GM12878 (cell line): ENCODE measurements around the gene TCEANC2. TPM values are rescaled to one million over a fixed set of nuclear protein-coding genes. Genes with fewer than 3 reads are reported as not detected.

ENCODE experiments used
- ATAC-seq: fragments of 200-7000 bp; cut with Tn5 transposase; 3 replicates; pipeline ENCODE4 v1.9.1; 2020; ENCODE audit warnings: mild to moderate bottlenecking, moderate library complexity
- BruUV-seq: library from RNA; stranded (reverse); fragments of 400-500 nt; replicated peaks from 2 replicates; lab custom pipeline; 2021; lab: Mats Ljungman, UMichigan
- CTCF ChIA-PET: fragments of 300-600 bp; sonication (Branson Sonifier 250); formaldehyde crosslinking; extraction: SDS; loops from one replicate; lab custom pipeline; 2021; ENCODE audit warnings: inconsistent platforms; lab: Yijun Ruan, JAX
- POLR2A ChIA-PET: fragments of 350-600 bp; formaldehyde crosslinking; extraction: SDS; loops from one replicate; lab custom pipeline; 2021; ENCODE audit warnings: inconsistent platforms; lab: Charles Lee
- RAD21 ChIA-PET: fragments of 300-600 bp; sonication (Branson Sonifier 250); formaldehyde crosslinking; loops from one replicate; lab custom pipeline; 2023; ENCODE audit warnings: antibody characterized with exemption; ENCODE audit not compliant: unreplicated experiment; lab: Charles Lee
- SMC1A ChIA-PET: fragments of 300-600 bp; sonication (Branson Sonifier 250); formaldehyde crosslinking; loops from one replicate; lab custom pipeline; 2023; ENCODE audit not compliant: unreplicated experiment, uncharacterized antibody; lab: Charles Lee
- DNase-seq: peaks from one replicate; pipeline ENCODE4 v3.0.0-alpha.2; 2011; ENCODE audit warnings: low read depth, low spot score
- FAIRE-seq: peaks from 3 replicates; lab custom pipeline; 2011; peaks lifted over from hg19 to GRCh38; lab: Jason Lieb, UNC
- H2AFZ ChIP-seq: 2 replicates; pipeline ENCODE4 v1.6.0; 2011; ENCODE audit warnings: low read depth, low read length, control low read depth; ENCODE audit not compliant: control insufficient read depth
- H3K27ac ChIP-seq: 2 replicates; pipeline ENCODE4 v1.5.1; 2011; ENCODE audit warnings: control low read depth; ENCODE audit not compliant: control insufficient read depth, insufficient read depth
- H3K27me3 ChIP-seq, 2 experiments: replicated peaks in 1 of 2; 2 replicates each; pipeline versions ENCODE4 v1.6.0 to v1.6.1; 2011; ENCODE audit warnings: low read length in 1 of 2; ENCODE audit not compliant: control insufficient read depth in 2 of 2, insufficient read depth in 2 of 2
- H3K36me3 ChIP-seq, 2 experiments: 2 replicates each; pipeline ENCODE4 v1.5.1; 2011; ENCODE audit warnings: low read length in 1 of 2; ENCODE audit not compliant: control insufficient read depth in 2 of 2, insufficient read depth in 2 of 2
- H3K4me1 ChIP-seq: 2 replicates; pipeline ENCODE4 v1.6.1; 2011; ENCODE audit warnings: mild to moderate bottlenecking, low read length, moderate library complexity, mixed read lengths; ENCODE audit not compliant: control insufficient read depth, insufficient read depth
- H3K4me2 ChIP-seq: 2 replicates; pipeline ENCODE4 v1.6.0; 2011; ENCODE audit warnings: control low read depth; ENCODE audit not compliant: control insufficient read depth, insufficient read depth
- H3K4me3 ChIP-seq: fragments of 200-600 bp; sonication (generic); 2 replicates; pipeline ENCODE4 v1.5.1; 2016
- H3K79me2 ChIP-seq: 2 replicates; pipeline ENCODE4 v1.6.0; 2011; ENCODE audit warnings: low read length; ENCODE audit not compliant: control insufficient read depth, insufficient read depth
- H3K9ac ChIP-seq: 2 replicates; pipeline ENCODE4 v1.8.0; 2011; ENCODE audit warnings: low read length, control low read depth, mixed read lengths; ENCODE audit not compliant: control insufficient read depth, insufficient read depth
- H3K9me3 ChIP-seq: replicated peaks from 3 replicates; pipeline ENCODE4 v1.5.1; 2011; ENCODE audit warnings: mild to moderate bottlenecking, low read length; ENCODE audit not compliant: control insufficient read depth, insufficient read depth
- H4K20me1 ChIP-seq: 2 replicates; pipeline ENCODE4 v1.6.0; 2011; ENCODE audit not compliant: control insufficient read depth, insufficient read depth
- BCL11A ChIP-seq: IDR thresholded peaks from 2 replicates; pipeline ENCODE4 v1.6.1; 2011; ENCODE audit warnings: low read depth, low read length
- BHLHE40 ChIP-seq, 2 experiments: fragments of 450-650 bp in 1 of 2; IDR thresholded peaks; 2 replicates each; pipeline ENCODE4 v1.6.1; 2011 to 2017; ENCODE audit warnings: low read depth in 2 of 2, borderline replicate concordance in 1 of 2, improper control_type of control experiment in 1 of 2, low read length in 1 of 2, mild to moderate bottlenecking in 1 of 2
- BMI1 ChIP-seq: fragments of 450-650 bp; IDR thresholded peaks from 2 replicates; pipeline ENCODE4 v1.6.1; 2016; ENCODE audit warnings: mild to moderate bottlenecking, moderate library complexity, borderline replicate concordance
- CEBPB ChIP-seq, 2 experiments: fragments of 150-350 bp in 1 of 2; IDR thresholded peaks; 2 replicates each; pipeline ENCODE4 v1.6.1; 2012 to 2014; ENCODE audit warnings: low read depth in 2 of 2, low read length in 2 of 2, borderline replicate concordance in 1 of 2, inconsistent platforms in 1 of 2
- HCFC1 ChIP-seq: fragments of 150-350 bp; IDR thresholded peaks from 2 replicates; pipeline ENCODE4 v1.6.1; 2014; ENCODE audit warnings: low read length
- KAT2A ChIP-seq: conservative IDR thresholded peaks from 2 replicates; pipeline ENCODE4 v1.6.1; 2011; ENCODE audit warnings: low read depth, low read length; ENCODE audit not compliant: control insufficient read depth
- KLF5 ChIP-seq: fragments of 450-650 bp; IDR thresholded peaks from 2 replicates; pipeline ENCODE4 v1.6.1; 2014; ENCODE audit warnings: mild to moderate bottlenecking; ENCODE audit not compliant: partially characterized antibody
- WGBS: methylation state at CpG from one replicate; pipeline ENCODE4 v1.1.6; 2016; ENCODE audit warnings: low lambda C conversion rate; ENCODE audit not compliant: insufficient replicate concordance, insufficient coverage; ENCODE audit errors: missing lambda C conversion rate; 5-methylcytosine and 5-hydroxymethylcytosine counted together
- in situ Hi-C: fragments of 300-500 bp; cut with MboI; formaldehyde crosslinking; loops from 9 replicates; pipeline ENCODE4 v1.14.3; 2018; ENCODE audit warnings: mixed read lengths
- intact Hi-C: fragments of 100-400 bp; cut with micrococcal nuclease; formaldehyde crosslinking; loops from one replicate; pipeline ENCODE4 v1.14.2; 2022; ENCODE audit not compliant: unreplicated experiment
- polyA plus RNA-seq, 11 experiments: library from polyadenylated mRNA; depleted of rRNA in 4 of 11; unstranded in 6 of 11; stranded (reverse) in 5 of 11; fragments of >200 nt; fragmentation: Nextera tagmentation in 4 of 11; fragmentation: Illumina TruSeq in 1 of 11; extraction: Ambion mirVana in 4 of 11; extraction: Trizol in 1 of 11; gene quantifications; 1 replicate in 1 of 11; 2 replicates in 10 of 11; pipeline versions ENCODE4 v1.2.1 to v1.2.3, GENCODE V29; 2011 to 2016; ENCODE audit warnings: inconsistent platforms in 2 of 11, missing spikeins in 2 of 11, low read depth in 1 of 11
- total RNA-seq, 4 experiments: library from RNA; depleted of rRNA in 3 of 4; stranded (reverse); fragments of >200 nt in 3 of 4; fragmentation: Illumina TruSeq in 1 of 4; extraction: Trizol in 1 of 4; gene quantifications; 2 replicates each; pipeline versions ENCODE4 v1.2.1 to v1.2.3, GENCODE V29; 2013 to 2021
- TF ChIP-seq, protein P1 (sequence below): IDR thresholded peaks from 2 replicates; pipeline ENCODE4 v1.6.1; 2011; ENCODE audit warnings: borderline replicate concordance, low read depth, mild to moderate bottlenecking, moderate library complexity, mixed read lengths, low read length; ENCODE audit not compliant: insufficient read depth; ENCODE audit errors: extremely low read length
- TF ChIP-seq, protein P2 (sequence below): IDR thresholded peaks from 2 replicates; pipeline ENCODE4 v1.6.1; 2011; ENCODE audit warnings: borderline replicate concordance, low read depth, mild to moderate bottlenecking, moderate library complexity, low read length; ENCODE audit not compliant: insufficient read depth, poor library complexity, severe bottlenecking
- TF ChIP-seq, protein P3 (sequence below): IDR thresholded peaks from 2 replicates; pipeline ENCODE4 v1.6.1; 2012; ENCODE audit warnings: low read depth, low read length, improper control_type of control experiment
- TF ChIP-seq, protein P4 (sequence below): fragments of 450-650 bp; IDR thresholded peaks from 2 replicates; pipeline ENCODE4 v1.6.1; 2017; ENCODE audit warnings: antibody characterized with exemption, mild to moderate bottlenecking, moderate library complexity
- TF ChIP-seq, protein P5 (sequence below): IDR thresholded peaks from 2 replicates; pipeline ENCODE4 v1.6.1; 2012; ENCODE audit warnings: mild to moderate bottlenecking, low read depth, low read length

The TCEANC2 gene
- total and polyA plus RNA-seq, 10 of the 15 experiments (the other 5 are each of a cell fraction or from before 2014, with no cell fraction given), result 4.4 to 13.2 (median 6.4) TPM

DNA sequence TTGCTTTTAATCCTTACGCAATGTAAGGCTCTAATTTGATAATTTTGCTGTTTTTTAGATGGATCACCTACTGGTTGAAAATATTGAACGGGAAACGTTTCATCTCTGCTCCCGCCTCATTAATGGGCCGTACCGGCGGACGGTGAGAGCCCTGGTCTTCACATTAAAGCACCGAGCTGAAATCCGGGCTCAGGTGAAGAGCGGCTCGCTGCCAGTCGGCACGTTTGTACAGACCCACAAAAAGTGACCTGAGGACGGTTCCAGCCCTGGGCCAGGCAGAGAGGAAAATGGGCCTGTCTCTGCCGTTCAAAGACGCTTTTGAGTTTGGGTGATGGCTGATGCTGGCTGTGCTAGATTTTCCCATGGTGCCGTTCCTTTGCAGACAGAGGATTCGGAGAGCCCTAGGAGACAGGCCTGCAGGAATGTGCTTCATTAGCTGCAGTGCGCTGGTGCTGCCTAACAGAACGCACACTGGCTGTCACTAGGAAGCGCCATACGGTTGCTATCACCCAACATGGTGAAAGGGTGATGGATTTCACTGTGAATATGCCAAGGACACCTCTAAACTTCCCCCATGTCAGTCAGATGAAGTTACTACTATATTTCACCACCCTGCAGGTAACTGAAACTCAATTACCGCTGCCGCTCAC lies 42.9 kb downstream of the TCEANC2 start:
- Histone ChIP-seq H3K79me2 (no peaks in the 10 kb centered on the region), H3K27ac (no peak overlapping the region), H3K27me3 (no peaks in the 10 kb centered on the region), H3K4me2 (no peak overlapping the region), H3K36me3 (peaks cover 3 to 6% of the 10 kb centered on the region in 2 experiments; a peak in 3 of 4 replicates), H4K20me1 (no peaks in the 10 kb centered on the region), H3K4me1 (no peaks in the 10 kb centered on the region), H3K9me3 (no peaks in the 10 kb centered on the region), H2AFZ (no peak overlapping the region), H3K4me3 (no peak overlapping the region), H3K9ac (no peak overlapping the region)
- CTCF ChIA-PET, result no interaction called here
- WGBS, result 96% methylated on average over 25 of the region's 25 CpGs
- SMC1A ChIA-PET, result no interaction called here
- no TSS peak for BruUV-seq
- FAIRE-seq, result no peak
- intact Hi-C loops (no loop called here), in situ Hi-C loops (no loop called here)
- ATAC-seq, result no peak
- POLR2A ChIA-PET, result no interaction called here
- DNase-seq, result no peak
- RAD21 ChIA-PET, result no interaction called here
- TF ChIP-seq BMI1 (no peak), KAT2A (no peak), BHLHE40 (IDR thresholded peaks at IDR 0.05; ENCODE audit: borderline replicate concordance in 1 of 2, low read depth in 2 of 2, low read length in 1 of 2) (no peak), CEBPB (IDR thresholded peaks at IDR 0.05; ENCODE audit: borderline replicate concordance in 1 of 2, low read depth in 2 of 2, low read length in 2 of 2) (no peak), KLF5 (no peak), HCFC1 (no peak), BCL11A (no peak)
- TF ChIP-seq, protein P1, sequence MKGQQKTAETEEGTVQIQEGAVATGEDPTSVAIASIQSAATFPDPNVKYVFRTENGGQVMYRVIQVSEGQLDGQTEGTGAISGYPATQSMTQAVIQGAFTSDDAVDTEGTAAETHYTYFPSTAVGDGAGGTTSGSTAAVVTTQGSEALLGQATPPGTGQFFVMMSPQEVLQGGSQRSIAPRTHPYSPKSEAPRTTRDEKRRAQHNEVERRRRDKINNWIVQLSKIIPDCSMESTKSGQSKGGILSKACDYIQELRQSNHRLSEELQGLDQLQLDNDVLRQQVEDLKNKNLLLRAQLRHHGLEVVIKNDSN, result no peak
- TF ChIP-seq, protein P2, sequence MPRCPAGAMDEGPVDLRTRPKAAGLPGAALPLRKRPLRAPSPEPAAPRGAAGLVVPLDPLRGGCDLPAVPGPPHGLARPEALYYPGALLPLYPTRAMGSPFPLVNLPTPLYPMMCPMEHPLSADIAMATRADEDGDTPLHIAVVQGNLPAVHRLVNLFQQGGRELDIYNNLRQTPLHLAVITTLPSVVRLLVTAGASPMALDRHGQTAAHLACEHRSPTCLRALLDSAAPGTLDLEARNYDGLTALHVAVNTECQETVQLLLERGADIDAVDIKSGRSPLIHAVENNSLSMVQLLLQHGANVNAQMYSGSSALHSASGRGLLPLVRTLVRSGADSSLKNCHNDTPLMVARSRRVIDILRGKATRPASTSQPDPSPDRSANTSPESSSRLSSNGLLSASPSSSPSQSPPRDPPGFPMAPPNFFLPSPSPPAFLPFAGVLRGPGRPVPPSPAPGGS, result no peak
- TF ChIP-seq, protein P3, sequence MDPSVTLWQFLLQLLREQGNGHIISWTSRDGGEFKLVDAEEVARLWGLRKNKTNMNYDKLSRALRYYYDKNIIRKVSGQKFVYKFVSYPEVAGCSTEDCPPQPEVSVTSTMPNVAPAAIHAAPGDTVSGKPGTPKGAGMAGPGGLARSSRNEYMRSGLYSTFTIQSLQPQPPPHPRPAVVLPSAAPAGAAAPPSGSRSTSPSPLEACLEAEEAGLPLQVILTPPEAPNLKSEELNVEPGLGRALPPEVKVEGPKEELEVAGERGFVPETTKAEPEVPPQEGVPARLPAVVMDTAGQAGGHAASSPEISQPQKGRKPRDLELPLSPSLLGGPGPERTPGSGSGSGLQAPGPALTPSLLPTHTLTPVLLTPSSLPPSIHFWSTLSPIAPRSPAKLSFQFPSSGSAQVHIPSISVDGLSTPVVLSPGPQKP, result no peak
- TF ChIP-seq, protein P4, sequence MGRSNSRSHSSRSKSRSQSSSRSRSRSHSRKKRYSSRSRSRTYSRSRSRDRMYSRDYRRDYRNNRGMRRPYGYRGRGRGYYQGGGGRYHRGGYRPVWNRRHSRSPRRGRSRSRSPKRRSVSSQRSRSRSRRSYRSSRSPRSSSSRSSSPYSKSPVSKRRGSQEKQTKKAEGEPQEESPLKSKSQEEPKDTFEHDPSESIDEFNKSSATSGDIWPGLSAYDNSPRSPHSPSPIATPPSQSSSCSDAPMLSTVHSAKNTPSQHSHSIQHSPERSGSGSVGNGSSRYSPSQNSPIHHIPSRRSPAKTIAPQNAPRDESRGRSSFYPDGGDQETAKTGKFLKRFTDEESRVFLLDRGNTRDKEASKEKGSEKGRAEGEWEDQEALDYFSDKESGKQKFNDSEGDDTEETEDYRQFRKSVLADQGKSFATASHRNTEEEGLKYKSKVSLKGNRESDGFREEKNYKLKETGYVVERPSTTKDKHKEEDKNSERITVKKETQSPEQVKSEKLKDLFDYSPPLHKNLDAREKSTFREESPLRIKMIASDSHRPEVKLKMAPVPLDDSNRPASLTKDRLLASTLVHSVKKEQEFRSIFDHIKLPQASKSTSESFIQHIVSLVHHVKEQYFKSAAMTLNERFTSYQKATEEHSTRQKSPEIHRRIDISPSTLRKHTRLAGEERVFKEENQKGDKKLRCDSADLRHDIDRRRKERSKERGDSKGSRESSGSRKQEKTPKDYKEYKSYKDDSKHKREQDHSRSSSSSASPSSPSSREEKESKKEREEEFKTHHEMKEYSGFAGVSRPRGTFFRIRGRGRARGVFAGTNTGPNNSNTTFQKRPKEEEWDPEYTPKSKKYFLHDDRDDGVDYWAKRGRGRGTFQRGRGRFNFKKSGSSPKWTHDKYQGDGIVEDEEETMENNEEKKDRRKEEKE, result no peak
- TF ChIP-seq, protein P5, sequence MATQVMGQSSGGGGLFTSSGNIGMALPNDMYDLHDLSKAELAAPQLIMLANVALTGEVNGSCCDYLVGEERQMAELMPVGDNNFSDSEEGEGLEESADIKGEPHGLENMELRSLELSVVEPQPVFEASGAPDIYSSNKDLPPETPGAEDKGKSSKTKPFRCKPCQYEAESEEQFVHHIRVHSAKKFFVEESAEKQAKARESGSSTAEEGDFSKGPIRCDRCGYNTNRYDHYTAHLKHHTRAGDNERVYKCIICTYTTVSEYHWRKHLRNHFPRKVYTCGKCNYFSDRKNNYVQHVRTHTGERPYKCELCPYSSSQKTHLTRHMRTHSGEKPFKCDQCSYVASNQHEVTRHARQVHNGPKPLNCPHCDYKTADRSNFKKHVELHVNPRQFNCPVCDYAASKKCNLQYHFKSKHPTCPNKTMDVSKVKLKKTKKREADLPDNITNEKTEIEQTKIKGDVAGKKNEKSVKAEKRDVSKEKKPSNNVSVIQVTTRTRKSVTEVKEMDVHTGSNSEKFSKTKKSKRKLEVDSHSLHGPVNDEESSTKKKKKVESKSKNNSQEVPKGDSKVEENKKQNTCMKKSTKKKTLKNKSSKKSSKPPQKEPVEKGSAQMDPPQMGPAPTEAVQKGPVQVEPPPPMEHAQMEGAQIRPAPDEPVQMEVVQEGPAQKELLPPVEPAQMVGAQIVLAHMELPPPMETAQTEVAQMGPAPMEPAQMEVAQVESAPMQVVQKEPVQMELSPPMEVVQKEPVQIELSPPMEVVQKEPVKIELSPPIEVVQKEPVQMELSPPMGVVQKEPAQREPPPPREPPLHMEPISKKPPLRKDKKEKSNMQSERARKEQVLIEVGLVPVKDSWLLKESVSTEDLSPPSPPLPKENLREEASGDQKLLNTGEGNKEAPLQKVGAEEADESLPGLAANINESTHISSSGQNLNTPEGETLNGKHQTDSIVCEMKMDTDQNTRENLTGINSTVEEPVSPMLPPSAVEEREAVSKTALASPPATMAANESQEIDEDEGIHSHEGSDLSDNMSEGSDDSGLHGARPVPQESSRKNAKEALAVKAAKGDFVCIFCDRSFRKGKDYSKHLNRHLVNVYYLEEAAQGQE, result no peak
